ENCODE data around the gene KCTD5. TPM values are rescaled to one million over a fixed set of nuclear protein-coding genes. Genes with fewer than 3 reads are reported as not detected.

KCTD5 gene
- total RNA-seq, 2 experiments from 2014 or later, result 34.2 to 41.7 TPM

DNA sequence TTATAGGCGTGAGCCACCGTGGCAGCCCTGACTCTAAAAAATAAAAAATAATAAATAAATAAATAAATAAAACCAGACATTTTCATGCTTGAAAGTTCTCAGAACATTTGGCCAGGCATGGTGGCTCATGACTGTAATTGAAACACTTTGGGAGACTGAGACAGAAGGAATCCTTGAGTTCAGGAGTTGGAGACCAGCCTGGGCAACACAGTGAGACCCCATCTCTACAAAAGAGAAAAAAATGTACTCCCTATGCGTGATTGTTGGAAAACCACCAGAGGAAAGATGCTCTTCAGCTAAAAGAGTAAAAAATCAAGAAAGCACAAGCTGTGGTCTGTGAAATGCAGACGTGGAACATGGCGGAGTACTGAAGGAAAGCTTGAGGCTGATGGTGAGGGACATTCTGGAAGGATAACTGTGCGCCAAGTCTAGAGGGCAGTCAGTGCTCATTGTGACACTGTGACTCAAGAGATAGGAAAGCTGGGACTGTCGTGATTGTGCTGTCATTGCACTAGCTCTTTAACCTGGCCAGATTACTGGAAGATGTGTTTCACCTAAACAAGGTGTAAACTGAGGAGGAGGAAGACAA is 41.9 kb downstream of the KCTD5 start:
- Mint-ChIP-seq H3K27ac (no peak overlapping the region), H3K4me3 (no peak overlapping the region), H3K27me3 (peaks cover 15% of the 10 kb centered on the region), H3K9me3 (ENCODE audit: low read depth) (no peaks in the 10 kb centered on the region), H3K4me1 (peaks cover 4% of the 10 kb centered on the region), H3K36me3 (no peaks in the 10 kb centered on the region)
- CTCF ChIA-PET, result interaction anchor here (0.6 to 0.8 kb wide), 2 partner anchors 42 to 943 kb away, joined by 3 read pairs; partner anchors contain the start of gene KCTD5
- DNase-seq (no peak), ATAC-seq (no peak)

DNA sequence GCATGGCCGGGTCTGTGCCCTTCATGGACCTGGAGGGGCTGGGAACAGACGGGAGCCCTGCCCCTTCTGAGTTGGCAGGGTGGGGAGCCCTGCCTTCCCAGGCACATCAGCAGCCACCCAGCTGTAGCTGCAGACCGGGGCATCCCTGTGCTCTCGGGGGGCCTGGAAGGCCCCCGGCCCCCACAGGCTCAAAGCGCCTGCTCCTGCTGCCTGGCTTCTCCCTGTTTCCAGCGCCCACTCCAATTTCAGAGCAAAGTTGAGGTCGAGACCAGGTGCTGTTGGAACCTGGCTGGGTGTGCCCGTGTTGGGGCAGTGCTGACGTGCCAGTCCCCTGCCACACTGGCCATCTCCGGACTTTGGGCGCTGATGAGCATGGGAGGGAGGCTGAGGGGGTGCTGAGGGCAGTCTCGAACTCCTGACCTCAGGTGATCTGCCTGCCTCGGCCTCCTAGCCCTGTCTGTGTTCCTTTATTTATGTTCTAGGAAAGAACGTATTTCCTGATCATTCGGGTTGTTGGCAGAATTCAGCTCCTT is 42.6 kb downstream of the KCTD5 start:
- H3K27me3 Mint-ChIP-seq, result peaks cover 15% of the 10 kb centered on the region
- H3K4me1 Mint-ChIP-seq, result peaks cover 4% of the 10 kb centered on the region
- ATAC-seq, result no peak
- DNase-seq, result no peak
- CTCF ChIA-PET, result interaction anchor here (0.8 kb wide), 1 partner anchor 42 kb away, joined by 3 read pairs; the partner anchor contains the start of gene KCTD5
- no peak overlapping the region for H3K4me3 Mint-ChIP-seq
- H3K36me3 Mint-ChIP-seq, result no peaks in the 10 kb centered on the region
- H3K9me3 Mint-ChIP-seq (ENCODE audit: low read depth), result no peaks in the 10 kb centered on the region
- no peak overlapping the region for H3K27ac Mint-ChIP-seq

- no peaks in the 10 kb centered on the region for H3K9me3 Mint-ChIP-seq (ENCODE audit: low read depth)
- CTCF ChIA-PET, result interaction anchor here (0.6 kb wide), 1 partner anchor 390 kb away, joined by 3 read pairs; no protein-coding TSS in a partner anchor
- H3K4me3 Mint-ChIP-seq, result no peak overlapping the region
- DNase-seq, result no peak
- no peak overlapping the region for H3K27ac Mint-ChIP-seq
- H3K36me3 Mint-ChIP-seq, result no peaks in the 10 kb centered on the region
- H3K27me3 Mint-ChIP-seq, result peaks cover 15% of the 10 kb centered on the region
- ATAC-seq, result no peak
- H3K4me1 Mint-ChIP-seq, result peaks cover 2% of the 10 kb centered on the region
These were observed 44.6 kb downstream of the KCTD5 start for GRCh38 chr16:2726923-2727322.

DNA sequence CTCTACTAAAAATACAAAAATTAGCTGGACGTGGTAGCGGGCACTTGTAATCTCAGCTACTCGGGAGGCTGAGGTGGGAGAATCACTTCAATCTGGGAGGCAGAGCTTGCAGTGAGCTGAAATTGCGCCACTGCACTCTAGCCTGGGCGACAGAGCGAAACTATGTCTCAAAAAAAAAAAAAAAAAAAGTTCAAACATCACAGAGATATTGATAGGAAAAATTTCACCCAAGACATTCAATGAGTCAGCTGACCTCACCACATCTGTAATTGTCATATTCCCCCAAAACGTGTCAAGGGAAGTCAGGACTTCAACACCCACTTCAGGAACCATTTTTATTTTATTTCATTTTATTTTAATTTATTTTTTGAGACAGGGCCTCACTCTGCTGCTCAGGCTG is 45.7 kb downstream of the KCTD5 start:
- Mint-ChIP-seq H3K27me3 (peaks cover 18% of the 10 kb centered on the region), H3K4me3 (no peak overlapping the region), H3K9me3 (ENCODE audit: low read depth) (no peaks in the 10 kb centered on the region), H3K36me3 (no peaks in the 10 kb centered on the region), H3K4me1 (no peaks in the 10 kb centered on the region), H3K27ac (no peak overlapping the region)
- CTCF ChIA-PET, result interaction anchor here (0.7 kb wide), 1 partner anchor 956 kb away, joined by 3 read pairs; no protein-coding TSS in a partner anchor
- DNase-seq (no peak), ATAC-seq (no peak)

- CTCF ChIA-PET, result no interaction called here
- H3K36me3 Mint-ChIP-seq, result no peaks in the 10 kb centered on the region
- ATAC-seq (peak; percentile 31), DNase-seq (no peak)
- no peak overlapping the region for H3K4me3 Mint-ChIP-seq
- no peaks in the 10 kb centered on the region for H3K9me3 Mint-ChIP-seq (ENCODE audit: low read depth)
- H3K27me3 Mint-ChIP-seq, result peaks cover 3% of the 10 kb centered on the region
- H3K27ac Mint-ChIP-seq, result peak overlapping the region; percentile 8
- H3K4me1 Mint-ChIP-seq, result peaks cover 15% of the 10 kb centered on the region
These were observed 52.7 kb downstream of the KCTD5 start for GRCh38 chr16:2734844-2735515.

DNA sequence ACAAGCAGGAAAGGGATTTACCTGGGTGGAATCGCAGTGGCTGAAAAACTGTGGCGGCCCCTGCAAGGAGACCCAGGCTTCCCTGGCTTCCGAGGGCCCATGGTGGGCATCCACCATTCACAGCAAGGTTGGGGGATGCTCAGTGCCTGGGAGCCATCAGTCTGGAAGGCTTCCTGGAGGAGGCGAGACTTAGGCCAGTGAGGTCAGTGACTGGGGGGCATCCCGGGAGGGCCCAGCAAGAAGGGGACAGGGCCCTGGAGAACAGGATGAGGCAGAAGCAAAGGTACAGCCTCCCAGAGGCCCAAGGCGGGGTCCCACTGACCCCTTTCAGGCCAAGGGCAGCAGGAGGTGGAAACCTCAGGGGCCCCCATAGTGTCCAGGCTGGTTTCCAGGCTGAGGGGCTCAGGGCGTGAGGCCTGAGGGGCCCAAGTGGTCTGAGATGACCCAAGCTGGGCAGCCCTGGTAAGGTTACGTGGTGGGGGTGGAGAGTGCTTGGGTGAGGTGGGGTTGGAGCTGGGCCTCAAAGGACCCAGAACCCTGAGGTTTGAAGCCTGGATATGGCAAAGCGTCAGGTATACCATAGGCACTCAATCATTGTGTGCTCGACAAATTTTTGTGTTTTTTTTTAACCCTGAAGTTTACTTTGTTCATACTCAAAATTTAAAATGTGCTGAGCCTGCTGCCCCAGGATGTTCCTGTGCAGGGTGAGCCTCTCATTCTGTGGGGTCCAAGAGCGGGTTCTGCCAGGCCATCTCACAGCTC is 54.3 kb downstream of the KCTD5 start:
- Mint-ChIP-seq H3K36me3 (no peaks in the 10 kb centered on the region), H3K4me1 (peaks cover 15% of the 10 kb centered on the region), H3K4me3 (no peak overlapping the region), H3K9me3 (ENCODE audit: low read depth) (no peaks in the 10 kb centered on the region), H3K27ac (no peak overlapping the region), H3K27me3 (peaks cover 3% of the 10 kb centered on the region)
- no peak for ATAC-seq
- CTCF ChIA-PET, result no interaction called here
- DNase-seq, result no peak

- Mint-ChIP-seq H3K9me3 (ENCODE audit: low read depth) (no peaks in the 10 kb centered on the region), H3K4me1 (peaks cover 15% of the 10 kb centered on the region), H3K4me3 (no peak overlapping the region), H3K27ac (no peak overlapping the region), H3K27me3 (peaks cover 3% of the 10 kb centered on the region), H3K36me3 (no peaks in the 10 kb centered on the region)
- CTCF ChIA-PET, result no interaction called here
- no peak for DNase-seq
- ATAC-seq, result no peak
These were observed 54.9 kb downstream of the KCTD5 start for GRCh38 chr16:2737238-2737605.

- DNase-seq (no peak), ATAC-seq (no peak)
- Mint-ChIP-seq H3K36me3 (no peaks in the 10 kb centered on the region), H3K9me3 (ENCODE audit: low read depth) (no peaks in the 10 kb centered on the region), H3K27me3 (no peaks in the 10 kb centered on the region), H3K27ac (no peak overlapping the region), H3K4me1 (peaks cover 15% of the 10 kb centered on the region), H3K4me3 (no peak overlapping the region)
- CTCF ChIA-PET, result no interaction called here
These were observed 55.6 kb downstream of the KCTD5 start for GRCh38 chr16:2737895-2738418.

DNA sequence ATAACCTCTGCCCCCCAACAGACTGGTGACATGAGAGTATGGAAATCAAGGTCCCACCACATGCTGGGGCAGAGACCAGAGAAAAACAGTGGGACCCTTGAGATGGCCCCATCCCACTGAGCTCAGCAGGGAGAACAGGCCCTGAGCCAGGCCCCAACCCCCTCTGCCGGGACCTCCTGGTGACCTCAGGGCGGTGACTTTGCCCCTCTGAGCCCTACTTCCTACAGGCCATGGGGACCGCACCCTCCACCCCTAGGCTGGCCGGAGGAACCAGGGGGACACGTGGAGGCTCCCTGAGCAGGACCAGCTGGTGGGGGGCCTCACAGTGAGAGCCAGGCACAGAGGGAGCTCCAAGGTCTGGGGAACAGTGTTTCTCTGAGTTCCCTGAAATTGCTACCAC is 56.3 kb downstream of the KCTD5 start:
- no peaks in the 10 kb centered on the region for H3K9me3 Mint-ChIP-seq (ENCODE audit: low read depth)
- CTCF ChIA-PET, result interaction anchor here (0.6 kb wide), 1 partner anchor 155 kb away, joined by 4 read pairs; no protein-coding TSS in a partner anchor
- no peak for ATAC-seq
- H3K4me1 Mint-ChIP-seq, result peaks cover 15% of the 10 kb centered on the region
- no peaks in the 10 kb centered on the region for H3K36me3 Mint-ChIP-seq
- no peak overlapping the region for H3K27ac Mint-ChIP-seq
- no peaks in the 10 kb centered on the region for H3K27me3 Mint-ChIP-seq
- no peak for DNase-seq
- H3K4me3 Mint-ChIP-seq, result no peak overlapping the region

DNA sequence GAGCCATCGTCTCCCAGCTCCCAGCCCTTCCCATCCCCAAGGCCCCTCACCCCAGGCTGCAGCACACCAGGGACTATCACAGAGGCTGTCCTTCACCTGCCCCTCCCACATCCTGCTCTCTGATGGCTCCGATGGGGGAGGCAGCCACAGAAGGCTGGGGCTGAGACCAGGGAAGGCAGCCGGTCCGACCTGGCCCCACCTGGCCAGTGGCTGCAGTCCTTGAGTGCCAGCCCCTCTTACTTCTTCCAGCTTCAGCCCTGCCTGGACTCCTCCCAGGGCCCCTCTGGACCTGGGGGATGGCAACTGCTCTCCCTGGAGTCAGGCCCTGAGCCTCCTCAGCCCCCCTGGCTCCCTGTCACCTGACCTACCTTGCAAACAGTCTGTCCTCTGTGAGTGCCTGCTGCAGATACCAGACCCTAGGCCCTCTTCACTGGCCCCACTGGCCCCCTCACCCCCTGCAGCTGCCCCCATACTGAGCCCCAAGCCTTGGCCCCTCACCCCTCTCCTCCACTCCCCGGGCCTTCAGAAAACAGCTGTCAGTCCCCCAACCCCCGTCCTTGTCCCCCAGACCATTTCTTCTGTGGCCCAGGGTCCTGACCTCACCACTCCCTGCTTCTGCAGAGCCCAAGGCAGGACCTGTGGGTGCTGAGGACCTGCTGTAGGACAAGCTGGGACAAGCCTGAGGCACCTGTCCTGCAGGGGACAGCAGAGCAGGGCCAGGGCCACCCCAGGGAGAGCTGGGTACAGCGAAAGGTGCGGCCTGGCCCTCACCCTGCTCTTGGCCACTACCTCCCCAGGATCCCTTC is 57.5 kb downstream of the KCTD5 start:
- peak; percentile 87 for ATAC-seq
- CTCF ChIA-PET, result no interaction called here

GRCh38 chr16:2740476-2740875 is 58.2 kb downstream of the KCTD5 start:
- ATAC-seq, result no peak
- no peaks in the 10 kb centered on the region for H3K36me3 Mint-ChIP-seq
- H3K9me3 Mint-ChIP-seq (ENCODE audit: low read depth), result no peaks in the 10 kb centered on the region
- peaks cover 8% of the 10 kb centered on the region for H3K4me1 Mint-ChIP-seq
- H3K27ac Mint-ChIP-seq, result no peak overlapping the region
- DNase-seq, result no peak
- CTCF ChIA-PET, result no interaction called here
- no peaks in the 10 kb centered on the region for H3K27me3 Mint-ChIP-seq
- H3K4me3 Mint-ChIP-seq, result no peak overlapping the region

More for the DNA sequence above, 57.5 kb downstream of the KCTD5 start:
- Mint-ChIP-seq H3K4me3 (no peak overlapping the region), H3K27me3 (no peaks in the 10 kb centered on the region), H3K27ac (no peak overlapping the region), H3K9me3 (ENCODE audit: low read depth) (no peaks in the 10 kb centered on the region), H3K4me1 (peaks cover 12% of the 10 kb centered on the region), H3K36me3 (no peaks in the 10 kb centered on the region)
- DNase-seq, result peak; percentile 55

DNA sequence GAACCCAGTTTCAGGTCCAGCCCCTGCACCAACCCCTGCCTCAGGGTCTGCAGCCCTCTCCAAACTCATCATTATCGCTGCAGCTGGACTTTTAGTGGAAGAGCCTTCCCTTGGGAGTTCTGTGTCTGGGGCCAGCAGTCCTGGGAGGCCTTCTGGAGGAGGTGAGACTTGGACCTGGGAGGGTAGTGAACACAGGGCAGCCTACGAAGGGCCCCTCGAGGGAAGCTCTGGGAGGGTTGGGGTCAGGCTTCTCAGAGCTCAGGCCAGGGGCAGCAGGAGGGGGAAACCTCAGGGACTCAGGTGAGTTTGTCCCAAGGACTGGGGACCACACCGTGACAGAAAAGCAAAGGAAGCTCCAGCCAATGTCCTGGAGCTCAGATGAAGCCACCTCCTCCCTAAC is 58.8 kb downstream of the KCTD5 start:
- Mint-ChIP-seq H3K4me3 (no peak overlapping the region), H3K27me3 (no peaks in the 10 kb centered on the region), H3K36me3 (no peaks in the 10 kb centered on the region), H3K4me1 (peaks cover 8% of the 10 kb centered on the region), H3K27ac (no peak overlapping the region), H3K9me3 (ENCODE audit: low read depth) (no peaks in the 10 kb centered on the region)
- DNase-seq, result no peak
- no peak for ATAC-seq
- CTCF ChIA-PET, result no interaction called here
